Activated B cell treated with CpG ODN at 0.5 μM for 24 hours (primary cell): Measurements from ENCODE around the gene LRRC3C. TPM values are rescaled to one million over a fixed set of nuclear protein-coding genes. Genes with fewer than 3 reads are reported as not detected.

Experiments used
- ATAC-seq: fragments of 200-7000 bp; cut with Tn5 transposase; one replicate; pipeline ENCODE4 v1.10.0; 2021; ENCODE audit warnings: low read depth, mild to moderate bottlenecking, moderate library complexity
- CTCF ChIA-PET: fragments of 350-600 bp; sonication (Branson Sonifier 250); formaldehyde crosslinking; loops from one replicate; lab custom pipeline; 2021; ENCODE audit warnings: antibody characterized with exemption; lab: Charles Lee
- POLR2A ChIA-PET: fragments of 350-600 bp; sonication (Branson Sonifier 250); formaldehyde crosslinking; loops from one replicate; lab custom pipeline; 2021; ENCODE audit warnings: antibody characterized with exemption; lab: Charles Lee
- DNase-seq: peaks from one replicate; pipeline ENCODE4 v3.0.0; 2022
- H3K27ac Mint-ChIP-seq: one replicate; pipeline ENCODE4 v1.8.0; 2020; ENCODE audit warnings: mixed read lengths
- H3K27me3 Mint-ChIP-seq: one replicate; pipeline ENCODE4 v1.8.0; 2021; ENCODE audit warnings: mixed read lengths
- H3K36me3 Mint-ChIP-seq: one replicate; pipeline ENCODE4 v1.8.0; 2021; ENCODE audit warnings: low read depth, mixed read lengths
- H3K4me1 Mint-ChIP-seq: one replicate; pipeline ENCODE4 v1.8.0; 2021; ENCODE audit warnings: mixed read lengths
- H3K4me3 Mint-ChIP-seq: one replicate; pipeline ENCODE4 v1.8.0; 2020; ENCODE audit warnings: mild to moderate bottlenecking, mixed read lengths
- H3K9me3 Mint-ChIP-seq: one replicate; pipeline ENCODE4 v1.8.0; 2020; ENCODE audit warnings: mixed read lengths
- intact Hi-C: fragments of 100-400 bp; cut with micrococcal nuclease; formaldehyde crosslinking; loops from one replicate; pipeline ENCODE4 v1.15.1; 2024
- total RNA-seq: library from RNA; stranded (reverse); gene quantifications from 2 replicates; pipeline ENCODE4 v1.2.3, GENCODE V29; 2022
- TF ChIP-seq, protein P1 (sequence below): fragments of 200-600 bp; IDR thresholded peaks from one replicate; pipeline ENCODE4 v1.8.0; 2022; ENCODE audit warnings: antibody characterized with exemption, mild to moderate bottlenecking

LRRC3C gene
- total RNA-seq, 1 donor from 2014 or later: not detected

DNA sequence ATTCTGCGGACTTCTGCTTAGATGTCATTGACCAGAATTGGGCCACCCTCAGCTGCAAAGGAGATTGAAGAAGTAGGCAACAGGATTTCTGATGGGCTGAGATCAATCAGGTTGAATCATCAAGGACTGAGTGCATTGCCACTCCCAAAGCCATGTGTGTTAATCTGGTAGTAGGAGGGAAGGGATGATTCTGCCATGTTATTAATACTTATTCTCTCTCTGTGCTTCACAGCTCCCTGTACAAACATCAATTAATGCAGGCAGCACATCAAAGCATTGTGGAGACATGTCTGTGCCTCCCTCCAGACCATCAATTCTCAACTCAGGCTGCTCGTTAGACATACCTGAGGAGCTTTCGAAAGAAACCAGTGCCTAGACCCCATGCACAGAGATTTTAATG, 11.6 kb downstream of the LRRC3C start:
- TF ChIP-seq, protein P1, sequence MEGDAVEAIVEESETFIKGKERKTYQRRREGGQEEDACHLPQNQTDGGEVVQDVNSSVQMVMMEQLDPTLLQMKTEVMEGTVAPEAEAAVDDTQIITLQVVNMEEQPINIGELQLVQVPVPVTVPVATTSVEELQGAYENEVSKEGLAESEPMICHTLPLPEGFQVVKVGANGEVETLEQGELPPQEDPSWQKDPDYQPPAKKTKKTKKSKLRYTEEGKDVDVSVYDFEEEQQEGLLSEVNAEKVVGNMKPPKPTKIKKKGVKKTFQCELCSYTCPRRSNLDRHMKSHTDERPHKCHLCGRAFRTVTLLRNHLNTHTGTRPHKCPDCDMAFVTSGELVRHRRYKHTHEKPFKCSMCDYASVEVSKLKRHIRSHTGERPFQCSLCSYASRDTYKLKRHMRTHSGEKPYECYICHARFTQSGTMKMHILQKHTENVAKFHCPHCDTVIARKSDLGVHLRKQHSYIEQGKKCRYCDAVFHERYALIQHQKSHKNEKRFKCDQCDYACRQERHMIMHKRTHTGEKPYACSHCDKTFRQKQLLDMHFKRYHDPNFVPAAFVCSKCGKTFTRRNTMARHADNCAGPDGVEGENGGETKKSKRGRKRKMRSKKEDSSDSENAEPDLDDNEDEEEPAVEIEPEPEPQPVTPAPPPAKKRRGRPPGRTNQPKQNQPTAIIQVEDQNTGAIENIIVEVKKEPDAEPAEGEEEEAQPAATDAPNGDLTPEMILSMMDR: no peak
- no peak for DNase-seq
- ChIA-PET POLR2A (interaction anchor here (1.7 kb wide), 1 partner anchor 41 kb away, joined by 6 read pairs; the partner anchor contains the start of gene PSMD3), CTCF (interaction anchor here (1.0 to 2.0 kb wide), 2 partner anchors 20 to 66 kb away, joined by 4 read pairs; no protein-coding TSS in a partner anchor)
- no peak for ATAC-seq
- Mint-ChIP-seq H3K27me3 (no peaks in the 10 kb centered on the region), H3K9me3 (no peaks in the 10 kb centered on the region), H3K4me3 (no peak overlapping the region), H3K27ac (no peak overlapping the region), H3K36me3 (no peaks in the 10 kb centered on the region), H3K4me1 (peaks cover 12% of the 10 kb centered on the region)
- intact Hi-C loops: no loop called here

DNA sequence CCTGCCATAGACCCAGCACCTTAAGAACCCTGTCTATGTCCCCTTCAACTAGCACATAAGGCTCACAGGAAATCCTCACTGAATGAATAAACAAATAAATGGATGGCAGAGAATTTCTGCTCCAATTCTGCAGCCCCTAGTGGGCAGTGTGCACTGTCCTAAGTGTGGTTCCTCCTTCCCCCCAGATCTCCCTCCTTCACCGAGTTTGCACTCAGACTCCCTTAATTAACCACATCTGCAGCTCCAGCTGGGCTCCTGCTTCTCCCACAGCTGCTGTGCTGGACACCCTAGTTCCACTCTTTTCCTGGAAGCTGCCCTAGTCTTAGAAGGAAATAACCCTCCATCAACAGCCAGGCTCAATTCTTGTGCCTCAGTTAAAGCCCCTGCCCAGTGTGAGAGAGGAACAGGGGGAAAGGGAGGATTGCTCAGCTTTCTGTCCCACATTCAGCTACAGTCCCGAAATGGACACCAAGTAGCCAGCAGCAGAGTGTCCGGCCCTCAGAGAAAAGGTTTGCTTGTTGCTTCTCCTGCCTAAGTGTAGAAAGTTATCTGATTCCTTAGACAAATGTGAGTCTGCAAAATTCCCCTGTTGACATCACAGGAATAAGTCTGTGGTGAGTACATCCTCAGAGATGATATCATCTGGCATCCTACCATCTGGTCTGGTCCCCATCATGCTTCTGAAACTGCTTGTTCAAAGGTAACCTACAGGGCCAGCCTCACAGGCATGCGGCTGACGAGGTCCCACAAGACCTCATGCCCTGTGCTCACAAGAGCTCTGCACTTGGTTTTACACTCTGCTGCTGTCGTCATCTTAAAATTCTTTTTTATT, 12.3 kb downstream of the LRRC3C start:
- H3K9me3 Mint-ChIP-seq: no peaks in the 10 kb centered on the region
- no peak overlapping the region for H3K4me3 Mint-ChIP-seq
- intact Hi-C loops: no loop called here

GRCh38 chr17:39943702-39944392, 16.3 kb downstream of the LRRC3C start:
- no peak overlapping the region for H3K27ac Mint-ChIP-seq
- H3K4me1 Mint-ChIP-seq: peaks cover 26% of the 10 kb centered on the region
- H3K36me3 Mint-ChIP-seq: no peaks in the 10 kb centered on the region
- no peaks in the 10 kb centered on the region for H3K27me3 Mint-ChIP-seq
- ChIA-PET POLR2A (interaction anchor here (1.0 kb wide), 1 partner anchor 159 kb away, joined by 3 read pairs; no protein-coding TSS in a partner anchor), CTCF (no interaction called here)
- intact Hi-C loops: no loop called here
- no peaks in the 10 kb centered on the region for H3K9me3 Mint-ChIP-seq
- DNase-seq: no peak
- H3K4me3 Mint-ChIP-seq: no peak overlapping the region
- TF ChIP-seq, protein P1: no peak
- no peak for ATAC-seq

More for the DNA sequence above, 12.3 kb downstream of the LRRC3C start:
- H3K27me3 Mint-ChIP-seq: no peaks in the 10 kb centered on the region
- no peak for DNase-seq
- peak; percentile 70 for ATAC-seq
- TF ChIP-seq, protein P1: no peak
- ChIA-PET POLR2A (no interaction called here), CTCF (interaction anchor here (1.0 to 2.0 kb wide), 2 partner anchors 19 to 67 kb away, joined by 4 read pairs; no protein-coding TSS in a partner anchor)
- peaks cover 12% of the 10 kb centered on the region for H3K4me1 Mint-ChIP-seq
- H3K36me3 Mint-ChIP-seq: no peaks in the 10 kb centered on the region
- H3K27ac Mint-ChIP-seq: no peak overlapping the region

GRCh38 chr17:39944393-39944711, 16.8 kb downstream of the LRRC3C start:
- ATAC-seq (no peak), DNase-seq (no peak)
- no peak overlapping the region for H3K27ac Mint-ChIP-seq
- no peaks in the 10 kb centered on the region for H3K36me3 Mint-ChIP-seq
- intact Hi-C loops: no loop called here
- TF ChIP-seq, protein P1: no peak
- H3K9me3 Mint-ChIP-seq: no peaks in the 10 kb centered on the region
- no peaks in the 10 kb centered on the region for H3K27me3 Mint-ChIP-seq
- ChIA-PET CTCF (no interaction called here), POLR2A (no interaction called here)
- no peak overlapping the region for H3K4me3 Mint-ChIP-seq
- peaks cover 26% of the 10 kb centered on the region for H3K4me1 Mint-ChIP-seq
